K562 (cell line): Measurements from ENCODE around the gene CEBPB. TPM values are rescaled to one million over a fixed set of nuclear protein-coding genes. Genes with fewer than 3 reads are reported as not detected.
"Not testable (repeated sequence)": the region's sequence is repeated elsewhere in the genome, so short reads cannot be mapped to it uniquely, and the experiment has no call there.

Source experiments
- ATAC-seq: fragments of 200-7000 bp; cut with Tn5 transposase; 3 replicates; pipeline ENCODE4 v1.9.1; 2020; ENCODE audit warnings: moderate library complexity
- BruUV-seq: library from RNA; stranded (reverse); fragments of 400-500 nt; replicated peaks from 2 replicates; lab custom pipeline; 2021; lab: Mats Ljungman, UMichigan
- CTCF ChIA-PET: fragments of 300-600 bp; formaldehyde crosslinking; extraction: SDS; loops from one replicate; lab custom pipeline; 2021; ENCODE audit warnings: low intra/inter-chr PET ratio; lab: Yijun Ruan, JAX
- POLR2A ChIA-PET: fragments of 300-600, 350-650 bp; sonication (Branson Sonifier 250); formaldehyde crosslinking; extraction: SDS; loops from one replicate; lab custom pipeline; 2021; ENCODE audit warnings: antibody characterized with exemption, inconsistent platforms; lab: Yijun Ruan, JAX
- DNase-seq, 4 experiments: peaks; one replicate each; pipeline versions ENCODE4 v3.0.0 to v3.0.0-alpha.2; 2011 to 2018; ENCODE audit warnings: low spot score in 3 of 4, mixed read lengths in 3 of 4; ENCODE audit errors: extremely low read depth in 1 of 4
- FAIRE-seq: peaks from 2 replicates; lab custom pipeline; 2011; peaks lifted over from hg19 to GRCh38; lab: Jason Lieb, UNC
- H2AFZ ChIP-seq: 2 replicates; pipeline ENCODE4 v1.6.0; 2011; ENCODE audit warnings: low read depth, low read length, control low read depth, inconsistent platforms
- H3K27ac ChIP-seq: fragments of 200-600 bp; 3 replicates; pipeline ENCODE4 v1.8.0; 2011; ENCODE audit warnings: low read depth, mild to moderate bottlenecking, control low read depth, inconsistent platforms, low read length, moderate library complexity, mixed read lengths; ENCODE audit errors: extremely low read depth
- H3K27me3 ChIP-seq, 2 experiments: fragments of 300-600 bp in 1 of 2; 2 replicates in 1 of 2; 3 replicates in 1 of 2; pipeline versions ENCODE4 v1.6.0 to v1.8.0; 2011; ENCODE audit warnings: inconsistent platforms in 2 of 2, low read length in 2 of 2, mild to moderate bottlenecking in 1 of 2, mixed read lengths in 1 of 2, moderate library complexity in 1 of 2; ENCODE audit not compliant: control insufficient read depth in 2 of 2, insufficient read depth in 2 of 2
- H3K36me3 ChIP-seq: fragments of 300-600 bp; 3 replicates; pipeline ENCODE4 v1.8.0; 2011; ENCODE audit warnings: mild to moderate bottlenecking, low read length, inconsistent platforms; ENCODE audit not compliant: control insufficient read depth, insufficient read depth
- H3K4me1 ChIP-seq, 2 experiments: fragments of 200-600 bp in 1 of 2; replicated peaks in 1 of 2; 2 replicates in 1 of 2; 3 replicates in 1 of 2; pipeline versions ENCODE4 v1.5.1 to v1.8.0; 2011; ENCODE audit warnings: inconsistent platforms in 2 of 2, low read length in 2 of 2, mild to moderate bottlenecking in 1 of 2, mixed read lengths in 1 of 2, moderate library complexity in 1 of 2; ENCODE audit not compliant: control insufficient read depth in 2 of 2, insufficient read depth in 2 of 2
- H3K4me2 ChIP-seq: 2 replicates; pipeline ENCODE4 v1.6.1; 2011; ENCODE audit warnings: low read length, control low read depth, inconsistent platforms, mixed read lengths; ENCODE audit not compliant: insufficient read depth
- H3K4me3 ChIP-seq: fragments of 200-600 bp; sonication (generic), shearing (Covaris generic); 2 replicates; pipeline ENCODE4 v1.5.1; 2016; ENCODE audit warnings: control low read depth, inconsistent platforms
- H3K79me2 ChIP-seq: fragments of 200-600 bp; 3 replicates; pipeline ENCODE4 v1.8.0; 2011; ENCODE audit warnings: low read length, inconsistent platforms; ENCODE audit not compliant: control insufficient read depth, insufficient read depth
- H3K9ac ChIP-seq, 2 experiments: 2 replicates each; pipeline versions ENCODE4 v1.6.0 to v1.6.1; 2011; ENCODE audit warnings: low read depth in 2 of 2, low read length in 2 of 2, control low read depth in 1 of 2, inconsistent platforms in 1 of 2, mild to moderate bottlenecking in 1 of 2, mixed read lengths in 1 of 2; ENCODE audit not compliant: insufficient read depth in 1 of 2
- H3K9me1 ChIP-seq: one replicate; pipeline ENCODE4 v1.6.0; 2011; ENCODE audit warnings: inconsistent platforms, mild to moderate bottlenecking, low read length, moderate library complexity; ENCODE audit not compliant: control insufficient read depth, insufficient read depth
- H3K9me3 ChIP-seq: replicated peaks from 2 replicates; pipeline ENCODE4 v1.5.1; 2011; ENCODE audit warnings: low read depth, low read length, inconsistent platforms; ENCODE audit not compliant: control insufficient read depth, insufficient read depth
- H4K20me1 ChIP-seq: replicated peaks from 2 replicates; pipeline ENCODE4 v1.6.1; 2011; ENCODE audit warnings: low read length, inconsistent platforms, mixed read lengths; ENCODE audit not compliant: control insufficient read depth, insufficient read depth
- ADNP ChIP-seq: fragments of 200-800 bp; sonication (Bioruptor generic); IDR thresholded peaks from 2 replicates; pipeline ENCODE4 v1.6.1; 2016; ENCODE audit warnings: missing genetic modification characterization, missing compliant biosample characterization
- HEY1 ChIP-seq: fragments of 250-450 bp; sonication (Bioruptor Pico); IDR thresholded peaks from 2 replicates; pipeline ENCODE4 v1.5.0; 2020; ENCODE audit warnings: mild to moderate bottlenecking, moderate library complexity, borderline replicate concordance
- SMARCB1 ChIP-seq: IDR thresholded peaks from 2 replicates; pipeline ENCODE4 v1.6.1; 2011; ENCODE audit warnings: improper control_type of control experiment, low read depth; ENCODE audit not compliant: insufficient read length
- ZBTB33 ChIP-seq: sonication (generic); formaldehyde crosslinking; IDR thresholded peaks from 2 replicates; pipeline ENCODE4 v1.8.1; 2023; ENCODE audit warnings: mild to moderate bottlenecking, missing genetic modification reagents
- ZNF121 ChIP-seq: sonication (generic); formaldehyde crosslinking; conservative IDR thresholded peaks from 2 replicates; pipeline ENCODE4 v1.8.0; 2022; ENCODE audit warnings: missing genetic modification reagents
- WGBS: fragments of 100-300 bp; shearing (Covaris generic); methylation state at CpG from one replicate; pipeline ENCODE4 v1.1.6; 2016; ENCODE audit warnings: low coverage, mixed read lengths; ENCODE audit not compliant: insufficient coverage; ENCODE audit errors: missing lambda C conversion rate; 5-methylcytosine and 5-hydroxymethylcytosine counted together
- in situ Hi-C: fragments of 300-500 bp; cut with MboI; formaldehyde crosslinking; loops from 4 replicates; pipeline ENCODE4 v1.15.0; 2018; ENCODE audit warnings: inconsistent platforms, mixed read lengths
- intact Hi-C: fragments of 100-400 bp; cut with micrococcal nuclease; formaldehyde crosslinking; loops from 2 replicates; pipeline ENCODE4 v1.14.2; 2022
- polyA plus RNA-seq, 8 experiments: library from polyadenylated mRNA; depleted of rRNA in 4 of 8; stranded (reverse) in 5 of 8; unstranded in 3 of 8; fragments of >200 nt; fragmentation: Nextera tagmentation in 2 of 8; fragmentation: Illumina TruSeq in 1 of 8; extraction: Ambion mirVana in 2 of 8; extraction: Trizol in 1 of 8; gene quantifications; 2 replicates each; pipeline versions ENCODE4 v1.2.1 to v1.2.3, GENCODE V29; 2011 to 2014; ENCODE audit warnings: inconsistent platforms in 1 of 8, missing spikeins in 1 of 8
- total RNA-seq, 7 experiments: library from RNA; depleted of rRNA in 6 of 7; stranded (reverse); fragments of >200 nt in 6 of 7; fragmentation: Illumina TruSeq in 2 of 7; extraction: Trizol in 2 of 7; gene quantifications; 2 replicates each; pipeline versions ENCODE4 v1.2.1 to v1.2.3, GENCODE V29; 2011 to 2021; ENCODE audit warnings: low replicate concordance in 1 of 7

CEBPB gene
- total and polyA plus RNA-seq, 9 of the 15 experiments (the other 6 are each of a cell fraction or from before 2014, with no cell fraction given), result 1.2 to 72.6 (median 7.8) TPM

- TF ChIP-seq ZBTB33 (CRISPR knock-in tag), result no peak
- TF ChIP-seq SMARCB1, result no peak
- TF ChIP-seq HEY1, result no peak
- TF ChIP-seq ZNF121 (CRISPR knock-in tag), result no peak
Observed at GRCh38 chr20:50175938-50176933, 14.4 kb upstream of the CEBPB start (continued).

GRCh38 chr20:50178672-50179071 is 12.0 kb upstream of the CEBPB start:
- H3K9ac ChIP-seq, ATAC-seq, H3K36me3 ChIP-seq, H3K4me3 ChIP-seq, BruUV-seq, H3K9me3 ChIP-seq, FAIRE-seq, H3K79me2 ChIP-seq, H3K9me1 ChIP-seq, in situ Hi-C loops, DNase-seq, H3K27me3 ChIP-seq, H4K20me1 ChIP-seq, H3K4me2 ChIP-seq, H3K27ac ChIP-seq: not testable (repeated sequence)
- TF ChIP-seq ADNP, result peak; percentile 46; the same call in 1 of the 2 replicates
- 57% methylated on average over 4 of the region's 9 CpGs for WGBS
- POLR2A ChIA-PET, result interaction anchor here (0.7 kb wide), 1 partner anchor 209 kb away, joined by 3 read pairs; no protein-coding TSS in a partner anchor
- intact Hi-C loops, result loop anchor here (1.0 to 5.0 kb wide), 2 partner anchors 199 to 566 kb away; no protein-coding TSS in a partner anchor
- CTCF ChIA-PET, result interaction anchor here (0.6 to 1.2 kb wide), 6 partner anchors 57 to 844 kb away, joined by 3 to 8 read pairs (median 5); no protein-coding TSS in a partner anchor
- Histone ChIP-seq H3K4me1 (peaks cover 14% of the 10 kb centered on the region in 2 experiments), H2AFZ (peak overlapping the region; percentile 61)
